GM12878 (cell line): ENCODE results near the gene CNOT10.

Source experiments
- ATF2 ChIP-seq: IDR thresholded peaks from 2 replicates; pipeline ENCODE4 v1.6.1; 2012; ENCODE audit warnings: low read length, inconsistent platforms
- EP300 ChIP-seq, 2 experiments: fragments of 150-350 bp in 1 of 2; IDR thresholded peaks; 2 replicates each; pipeline ENCODE4 v1.6.1; 2011 to 2012; ENCODE audit warnings: low read depth in 2 of 2, low read length in 2 of 2, borderline replicate concordance in 1 of 2, improper control_type of control experiment in 1 of 2, inconsistent platforms in 1 of 2; ENCODE audit not compliant: control insufficient read depth in 1 of 2
- ESRRA ChIP-seq: IDR thresholded peaks from 2 replicates; pipeline ENCODE4 v1.6.1; 2012; ENCODE audit warnings: mild to moderate bottlenecking, low read length, improper control_type of control experiment
- FOXM1 ChIP-seq: IDR thresholded peaks from 2 replicates; pipeline ENCODE4 v1.6.1; 2012; ENCODE audit warnings: low read depth, mild to moderate bottlenecking, inconsistent platforms, low read length, moderate library complexity
- MAX ChIP-seq: IDR thresholded peaks from 2 replicates; pipeline ENCODE4 v1.6.1; 2012; ENCODE audit warnings: low read depth, low read length, improper control_type of control experiment
- POLR2A ChIP-seq: IDR thresholded peaks from 2 replicates; pipeline ENCODE4 v1.6.1; 2011; ENCODE audit warnings: low read depth, mild to moderate bottlenecking, low read length
- TF ChIP-seq, protein P1 (sequence below): fragments of 450-650 bp; IDR thresholded peaks from 2 replicates; pipeline ENCODE4 v1.6.1; 2016; ENCODE audit warnings: mild to moderate bottlenecking

- TF ChIP-seq, protein P1, sequence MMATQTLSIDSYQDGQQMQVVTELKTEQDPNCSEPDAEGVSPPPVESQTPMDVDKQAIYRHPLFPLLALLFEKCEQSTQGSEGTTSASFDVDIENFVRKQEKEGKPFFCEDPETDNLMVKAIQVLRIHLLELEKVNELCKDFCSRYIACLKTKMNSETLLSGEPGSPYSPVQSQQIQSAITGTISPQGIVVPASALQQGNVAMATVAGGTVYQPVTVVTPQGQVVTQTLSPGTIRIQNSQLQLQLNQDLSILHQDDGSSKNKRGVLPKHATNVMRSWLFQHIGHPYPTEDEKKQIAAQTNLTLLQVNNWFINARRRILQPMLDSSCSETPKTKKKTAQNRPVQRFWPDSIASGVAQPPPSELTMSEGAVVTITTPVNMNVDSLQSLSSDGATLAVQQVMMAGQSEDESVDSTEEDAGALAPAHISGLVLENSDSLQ: no peak
- no peak for TF ChIP-seq ESRRA
- no peak for TF ChIP-seq FOXM1
- TF ChIP-seq ATF2: no peak
- TF ChIP-seq POLR2A: no peak
- TF ChIP-seq EP300 (IDR thresholded peaks at IDR 0.05; ENCODE audit: borderline replicate concordance in 1 of 2, control insufficient read depth in 1 of 2, low read depth in 2 of 2, low read length in 2 of 2): no peak
- TF ChIP-seq MAX: no peak
These were observed 11.5 kb downstream of the CNOT10 start for GRCh38 chr3:32696523-32696922.
